Measurements from ENCODE around the gene PLB1.

PLB1 gene

GRCh38 chr2:28590496-28591301 lies 94.8 kb downstream of the PLB1 start:
- no peak for DNase-seq

- DNase-seq, result no peak
Observed at GRCh38 chr2:28591711-28592335, 96.0 kb downstream of the PLB1 start.

GRCh38 chr2:28592481-28592880 lies 96.6 kb downstream of the PLB1 start:
- DNase-seq, result no peak

GRCh38 chr2:28593160-28593755 lies 97.4 kb downstream of the PLB1 start:
- DNase-seq, result no peak

GRCh38 chr2:28594000-28594331 lies 98.1 kb downstream of the PLB1 start:
- DNase-seq, result no peak

- DNase-seq, result peak in 54 of 58 donors; percentile 16 to 90 (median 59)
Observed at GRCh38 chr2:28594332-28595108, 98.7 kb downstream of the PLB1 start.

GRCh38 chr2:28595323-28595722 lies 99.5 kb downstream of the PLB1 start:
- DNase-seq, result no peak

- DNase-seq, result no peak
Observed at GRCh38 chr2:28598484-28598883, 102.6 kb downstream of the PLB1 start.

GRCh38 chr2:28600181-28600580 lies 104.3 kb downstream of the PLB1 start:
- DNase-seq, result no peak

- DNase-seq, result peak in 4 of 58 donors; percentile 10 to 21 (median 17)
Observed at GRCh38 chr2:28601616-28602015, 105.8 kb downstream of the PLB1 start.

- DNase-seq, result no peak
Observed at GRCh38 chr2:28602136-28602660, 106.3 kb downstream of the PLB1 start.

GRCh38 chr2:28602751-28603639 lies 107.1 kb downstream of the PLB1 start:
- DNase-seq, result no peak

- DNase-seq, result no peak
Observed at GRCh38 chr2:28603821-28604220, 108.0 kb downstream of the PLB1 start.

- DNase-seq, result no peak
Observed at GRCh38 chr2:28604284-28604843, 108.5 kb downstream of the PLB1 start.

- DNase-seq, result peak in 2 of 58 donors; percentile 14 to 16
Observed at GRCh38 chr2:28606986-28607441, 111.2 kb downstream of the PLB1 start.

- DNase-seq, result peak in 45 of 58 donors; percentile 7 to 93 (median 56)
Observed at GRCh38 chr2:28607730-28608499, 112.1 kb downstream of the PLB1 start.

GRCh38 chr2:28608500-28609424 lies 112.9 kb downstream of the PLB1 start:
- DNase-seq, result no peak

All from anterior cingulate cortex (tissue), 58 donors.